SW 1271 (cell line): ENCODE results near the gene C6orf52.
"Not testable (repeated sequence)": the region's sequence is repeated elsewhere in the genome, so short reads cannot be mapped to it uniquely, and the experiment has no call there.

Experiments
- DNase-seq, 2 experiments: peaks; one replicate each; lab custom pipeline; 2025; lab: John Stamatoyannopoulos, UW

The C6orf52 gene

GRCh38 chr6:10694302-10695085 is at the start of gene C6orf52, which contains the start of gene PAK1IP1:
Gene C6orf52 (minus strand): TSS chr6:10694616. CDS start chr6:10687550, 7,066 bp downstream.
Gene PAK1IP1 (plus strand): TSS chr6:10694972. CDS start chr6:10694986, 14 bp downstream.
- peak; percentile 93 to 99 for DNase-seq

- DNase-seq, result no peak
Measured at GRCh38 chr6:10743515-10743914, 49.1 kb upstream of the C6orf52 start.

GRCh38 chr6:10742251-10742650 is 47.8 kb upstream of the C6orf52 start:
- DNase-seq, result no peak

GRCh38 chr6:10741643-10742042 is 47.2 kb upstream of the C6orf52 start:
- DNase-seq, result not testable (repeated sequence)

- no peak for DNase-seq
Measured at GRCh38 chr6:10740061-10740460, 45.6 kb upstream of the C6orf52 start.

GRCh38 chr6:10736731-10737130 is 42.3 kb upstream of the C6orf52 start:
- DNase-seq, result no peak

GRCh38 chr6:10733863-10734262 is 39.4 kb upstream of the C6orf52 start:
- DNase-seq, result no peak

- DNase-seq, result peak in 1 of 2 experiments; percentile 19
Measured at GRCh38 chr6:10733151-10733715, 38.8 kb upstream of the C6orf52 start.

- DNase-seq, result no peak
Measured at GRCh38 chr6:10730254-10730653, 35.8 kb upstream of the C6orf52 start.

GRCh38 chr6:10725716-10726115 is 31.3 kb upstream of the C6orf52 start:
- no peak for DNase-seq

- DNase-seq, result no peak
Measured at GRCh38 chr6:10725044-10725443, 30.6 kb upstream of the C6orf52 start.

GRCh38 chr6:10723567-10723881 is 29.1 kb upstream of the C6orf52 start:
- no peak for DNase-seq

- peak; percentile 95 to 98 for DNase-seq
Measured at GRCh38 chr6:10722820-10723566, 28.6 kb upstream of the C6orf52 start, which contains the start of gene TMEM14C. Gene TMEM14C (plus strand): TSS chr6:10723070. CDS start chr6:10724614, 1,544 bp downstream.

- DNase-seq, result no peak
Measured at GRCh38 chr6:10722570-10722819, 28.1 kb upstream of the C6orf52 start.

- no peak for DNase-seq
Measured at GRCh38 chr6:10721850-10722569, 27.6 kb upstream of the C6orf52 start.

GRCh38 chr6:10720960-10721849 is 26.8 kb upstream of the C6orf52 start:
- DNase-seq, result peak; percentile 25 to 53

GRCh38 chr6:10720265-10720959 is 26.0 kb upstream of the C6orf52 start:
- DNase-seq, result peak; percentile 62 to 65

GRCh38 chr6:10719964-10720264 is 25.5 kb upstream of the C6orf52 start:
- DNase-seq, result peak; percentile 44 to 79

GRCh38 chr6:10719296-10719963 is 25.0 kb upstream of the C6orf52 start:
- DNase-seq, result peak in 1 of 2 experiments; percentile 79

GRCh38 chr6:10713962-10714361 is 19.5 kb upstream of the C6orf52 start:
- no peak for DNase-seq
